ENCODE measurements around the gene PSORS1C2.

The PSORS1C2 gene

GRCh38 chr6:31090275-31090972, 48.4 kb downstream of the PSORS1C2 start:
- Histone ChIP-seq H3K27ac (no peak overlapping the region), H3K9ac (ENCODE audit: insufficient read length) (no peak overlapping the region), H3K36me3 (ENCODE audit: insufficient read depth, low read length) (no peaks in the 10 kb centered on the region), H3K4me3 (no peak overlapping the region), H3K9me3 (ENCODE audit: low read depth, low read length) (no peaks in the 10 kb centered on the region)
- DNase-seq (ENCODE audit: low read depth, low spot score), result no peak
- TF ChIP-seq EZH2 (IDR thresholded peaks at IDR 0.05), result no peak
